Kidney (tissue), 14 donors: Measurements from ENCODE around the gene EVX2. TPM values are rescaled to one million over a fixed set of nuclear protein-coding genes. Genes with fewer than 3 reads are reported as not detected.

ENCODE experiments used
- DNase-seq, 5 donors: peaks; one replicate each; pipeline ENCODE4 v3.0.0-alpha.2; 2013 to 2020
- FAIRE-seq: peaks from 2 replicates; lab custom pipeline; 2012; peaks lifted over from hg19 to GRCh38; lab: Jason Lieb, UNC
- H3K27ac ChIP-seq, 2 donors: one replicate each; pipeline ENCODE4 v1.7.0; 2013; ENCODE audit warnings: low read depth in 2 of 2, low read length in 2 of 2, inconsistent platforms in 1 of 2
- H3K27me3 ChIP-seq: one replicate; pipeline ENCODE4 v1.7.1; 2013; ENCODE audit warnings: low read length, inconsistent platforms; ENCODE audit not compliant: control insufficient read depth, insufficient read depth
- H3K36me3 ChIP-seq, 3 donors: one replicate each; pipeline versions ENCODE4 v1.7.0 to v1.7.1; 2013; ENCODE audit warnings: low read length in 3 of 3, control low read depth in 1 of 3, inconsistent platforms in 1 of 3; ENCODE audit not compliant: insufficient read depth in 3 of 3, control insufficient read depth in 2 of 3
- H3K4me1 ChIP-seq, 3 donors: one replicate each; pipeline versions ENCODE4 v1.7.0 to v1.7.1; 2013; ENCODE audit warnings: low read length in 3 of 3, inconsistent platforms in 1 of 3, low read depth in 1 of 3; ENCODE audit not compliant: control insufficient read depth in 2 of 3, insufficient read depth in 2 of 3
- H3K4me3 ChIP-seq, 3 donors: one replicate each; pipeline versions ENCODE4 v1.7.0 to v1.8.1; 2013; ENCODE audit warnings: low read length in 3 of 3, control low read depth in 1 of 3, inconsistent platforms in 1 of 3
- H3K9ac ChIP-seq, 3 donors: one replicate each; pipeline versions ENCODE4 v1.7.0 to v1.7.1; 2013; ENCODE audit warnings: low read length in 3 of 3, control low read depth in 1 of 3, inconsistent platforms in 1 of 3
- H3K9me3 ChIP-seq, 3 donors: one replicate each; pipeline versions ENCODE4 v1.7.0 to v1.7.1; 2013; ENCODE audit warnings: low read length in 3 of 3, control low read depth in 1 of 3, inconsistent platforms in 1 of 3; ENCODE audit not compliant: control insufficient read depth in 2 of 3, insufficient read depth in 1 of 3
- CTCF ChIP-seq: IDR thresholded peaks from 3 replicates; pipeline ENCODE4 v1.5.1; 2012; ENCODE audit warnings: mild to moderate bottlenecking, moderate library complexity, borderline replicate concordance; ENCODE audit not compliant: insufficient read depth; ENCODE audit errors: extremely low read depth
- intact Hi-C: fragments of 100-400 bp; cut with DNase I; formaldehyde crosslinking; loops from one replicate; pipeline ENCODE4 v1.11.1; 2022
- polyA plus RNA-seq: library from polyadenylated mRNA; stranded (reverse); fragments of 350-450 nt; fragmentation: Illumina TruSeq; extraction: RNeasy Lipid Tissue Mini Kit (QIAGEN cat#74804); gene quantifications from one replicate; pipeline ENCODE4 v1.2.3, GENCODE V29; 2014; ENCODE audit warnings: low read depth, low replicate concordance; ENCODE audit not compliant: insufficient read depth
- total RNA-seq: library from RNA; stranded (reverse); fragmentation: NEBNext Ultra II Directional; extraction: Animal tissue kit (Norgen Biotek cat#: 25700); gene quantifications from one replicate; pipeline ENCODE4 v1.2.1, GENCODE V29; 2021
- donor health status: control.
- donor health status: control.
- donor health status: control.
- donor health status: control.
- donor health status: control.
- donor health status: DM: yes; HTN: yes; CAD: no.
- donor health status: Normal renal cell carcinoma (clear cell type).

EVX2 gene
- total and polyA plus RNA-seq, 2 donors from 2014 or later: not detected

DNA sequence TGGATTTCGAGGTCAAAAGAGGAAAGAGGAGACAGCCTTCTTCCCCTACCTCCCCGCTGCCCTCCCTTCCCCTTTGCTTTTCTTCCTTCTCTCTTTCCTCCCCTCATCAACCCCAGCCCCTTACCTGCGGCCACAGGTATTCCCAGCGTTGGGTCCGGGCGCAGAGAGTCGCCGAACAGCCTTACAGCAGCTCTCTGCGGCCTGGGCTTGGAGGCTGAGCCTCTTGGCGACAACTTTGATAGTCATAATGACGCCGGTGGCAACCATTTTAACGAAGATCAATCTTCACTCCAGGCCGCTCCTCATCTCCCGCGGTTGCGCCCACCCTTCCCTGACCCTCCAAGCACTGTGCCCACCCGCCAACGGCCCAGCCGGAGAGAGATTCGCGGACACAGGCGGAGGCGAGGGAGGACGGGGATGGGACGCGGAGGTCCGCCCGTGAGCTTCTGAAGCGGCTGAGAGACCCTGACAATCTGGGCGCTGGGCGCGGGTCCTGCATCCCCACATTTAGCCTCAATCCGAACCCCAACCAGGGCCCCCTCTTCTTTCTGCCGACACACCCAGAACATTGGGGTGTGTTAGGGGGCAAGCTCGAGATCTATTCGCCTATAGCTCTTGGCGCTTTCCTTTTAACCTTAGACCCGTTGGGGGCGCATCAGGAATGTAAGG lies 1.5 kb upstream of the EVX2 start:
- H3K27me3 ChIP-seq: peaks cover 95% of the 10 kb centered on the region
- peaks cover 0 to 10% (median 0%) of the 10 kb centered on the region in 3 donors for H3K4me1 ChIP-seq
- TF ChIP-seq CTCF: no peak
- FAIRE-seq (no peak), DNase-seq (peak in 3 of 5 donors; percentile 25 to 66 (median 50))
- H3K9me3 ChIP-seq: peaks cover 0 to 9% (median 0%) of the 10 kb centered on the region in 3 donors
- H3K27ac ChIP-seq: no peak overlapping the region
- H3K4me3 ChIP-seq: no peak overlapping the region
- no peaks in the 10 kb centered on the region for H3K36me3 ChIP-seq
- intact Hi-C loops: no loop called here
- H3K9ac ChIP-seq: no peak overlapping the region

DNA sequence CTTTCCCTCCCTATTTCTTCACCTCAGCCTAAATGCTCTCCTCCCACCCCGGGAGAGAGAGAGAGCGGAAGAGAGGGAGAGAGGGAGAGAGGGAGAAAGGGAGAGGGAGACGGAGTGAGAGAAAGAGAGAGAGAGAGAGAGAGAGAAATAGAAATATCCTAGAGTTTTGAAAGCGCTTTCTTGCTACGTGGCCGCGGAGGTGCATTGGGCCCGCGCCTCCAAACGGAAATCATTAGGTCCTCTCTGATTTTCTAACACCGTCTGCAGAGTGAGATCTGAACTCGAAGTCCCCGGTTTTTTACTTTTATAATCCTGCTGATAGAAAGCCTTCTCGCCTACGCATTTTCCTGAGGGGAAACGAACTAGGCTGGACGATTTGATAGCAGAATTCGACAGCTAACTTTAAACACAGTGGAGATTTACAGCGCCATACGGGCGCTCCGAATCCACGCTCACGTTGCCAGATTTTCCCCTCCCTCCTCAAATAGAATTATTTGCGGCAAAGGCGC lies 903 bp upstream of the EVX2 start:
- Histone ChIP-seq H3K27me3 (peaks cover 90% of the 10 kb centered on the region), H3K4me3 (no peak overlapping the region), H3K4me1 (peaks cover 0 to 10% (median 0%) of the 10 kb centered on the region in 3 donors), H3K9ac (no peak overlapping the region), H3K27ac (no peak overlapping the region), H3K9me3 (peaks cover 0 to 9% (median 0%) of the 10 kb centered on the region in 3 donors), H3K36me3 (no peaks in the 10 kb centered on the region)
- no peak for TF ChIP-seq CTCF
- DNase-seq (peak in 2 of 5 donors; percentile 26 to 29), FAIRE-seq (no peak)
- intact Hi-C loops: no loop called here

- intact Hi-C loops: no loop called here
- H3K4me1 ChIP-seq: peaks cover 0 to 9% (median 0%) of the 10 kb centered on the region in 3 donors
- peaks cover 90% of the 10 kb centered on the region for H3K27me3 ChIP-seq
- H3K36me3 ChIP-seq: no peaks in the 10 kb centered on the region
- TF ChIP-seq CTCF: no peak
- no peak for FAIRE-seq
- DNase-seq: peak in 4 of 5 donors; percentile 45 to 66 (median 55)
- no peak overlapping the region for H3K4me3 ChIP-seq
- H3K9ac ChIP-seq: no peak overlapping the region
- peaks cover 0 to 9% (median 0%) of the 10 kb centered on the region in 3 donors for H3K9me3 ChIP-seq
- no peak overlapping the region for H3K27ac ChIP-seq
Measured at GRCh38 chr2:176082824-176083751, 674 bp downstream of the EVX2 start.
